ENCODE measurements around the gene LIMA1.

LIMA1 gene

DNA sequence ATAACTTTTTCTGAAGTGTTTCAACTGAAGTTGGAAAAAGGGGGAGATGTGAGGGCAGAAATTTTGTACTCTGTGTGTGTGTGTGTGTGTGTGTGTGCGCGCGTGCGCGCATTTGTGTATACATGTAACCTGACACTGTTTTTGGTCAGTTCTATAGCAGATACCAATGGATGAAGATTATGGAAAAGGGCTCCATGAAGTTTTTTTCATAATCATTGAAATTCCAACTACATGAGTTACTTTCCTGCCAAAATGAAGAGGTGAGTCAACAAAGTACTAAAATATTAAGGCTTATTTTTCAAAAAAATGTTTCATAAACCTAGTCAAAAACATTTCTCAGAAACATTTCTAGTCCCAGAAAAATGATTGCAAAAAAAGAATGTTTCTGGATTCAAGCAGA, 90.4 kb downstream of the LIMA1 start:
- Histone ChIP-seq H4K20me1 (ENCODE audit: insufficient read depth, low read length) (no peaks in the 10 kb centered on the region), H2AFZ (ENCODE audit: low read length) (no peak overlapping the region), H3K27me3 (replicated peaks; ENCODE audit: insufficient read depth, low read length) (no peaks in the 10 kb centered on the region), H3K79me2 (ENCODE audit: low read length) (no peaks in the 10 kb centered on the region), H3K9me2 (replicated peaks; ENCODE audit: insufficient read depth, low read length) (no peaks in the 10 kb centered on the region), H3K4me3 (ENCODE audit: low read length) (no peak overlapping the region), H3K9me3 (replicated peaks; ENCODE audit: insufficient read depth, low read length) (no peaks in the 10 kb centered on the region), H3K9ac (ENCODE audit: low read length) (no peak overlapping the region), H3F3A (ENCODE audit: insufficient read depth, low read length) (0 out of 2 replicates have a peak, but pooled peaks cover 6% of the 10 kb centered on the region), H3K4me2 (ENCODE audit: low read depth, low read length) (no peak overlapping the region), H3K27ac (ENCODE audit: low read length) (no peak overlapping the region), H3K36me3 (replicated peaks; ENCODE audit: insufficient read depth, low read length) (no peaks in the 10 kb centered on the region), H3K4me1 (ENCODE audit: low read length) (peaks cover 13% of the 10 kb centered on the region)
- DNase-seq: no peak
- TF ChIP-seq EZH2 (optimal IDR thresholded peaks at IDR 0.05; ENCODE audit: low read depth, low read length): no peak
- TF ChIP-seq, protein P1, sequence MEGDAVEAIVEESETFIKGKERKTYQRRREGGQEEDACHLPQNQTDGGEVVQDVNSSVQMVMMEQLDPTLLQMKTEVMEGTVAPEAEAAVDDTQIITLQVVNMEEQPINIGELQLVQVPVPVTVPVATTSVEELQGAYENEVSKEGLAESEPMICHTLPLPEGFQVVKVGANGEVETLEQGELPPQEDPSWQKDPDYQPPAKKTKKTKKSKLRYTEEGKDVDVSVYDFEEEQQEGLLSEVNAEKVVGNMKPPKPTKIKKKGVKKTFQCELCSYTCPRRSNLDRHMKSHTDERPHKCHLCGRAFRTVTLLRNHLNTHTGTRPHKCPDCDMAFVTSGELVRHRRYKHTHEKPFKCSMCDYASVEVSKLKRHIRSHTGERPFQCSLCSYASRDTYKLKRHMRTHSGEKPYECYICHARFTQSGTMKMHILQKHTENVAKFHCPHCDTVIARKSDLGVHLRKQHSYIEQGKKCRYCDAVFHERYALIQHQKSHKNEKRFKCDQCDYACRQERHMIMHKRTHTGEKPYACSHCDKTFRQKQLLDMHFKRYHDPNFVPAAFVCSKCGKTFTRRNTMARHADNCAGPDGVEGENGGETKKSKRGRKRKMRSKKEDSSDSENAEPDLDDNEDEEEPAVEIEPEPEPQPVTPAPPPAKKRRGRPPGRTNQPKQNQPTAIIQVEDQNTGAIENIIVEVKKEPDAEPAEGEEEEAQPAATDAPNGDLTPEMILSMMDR (IDR thresholded peaks at IDR 0.05; ENCODE audit: low read length): no peak
- TF ChIP-seq EZH2phosphoT487 (IDR thresholded peaks at IDR 0.05; ENCODE audit: low read length): no peak

DNA sequence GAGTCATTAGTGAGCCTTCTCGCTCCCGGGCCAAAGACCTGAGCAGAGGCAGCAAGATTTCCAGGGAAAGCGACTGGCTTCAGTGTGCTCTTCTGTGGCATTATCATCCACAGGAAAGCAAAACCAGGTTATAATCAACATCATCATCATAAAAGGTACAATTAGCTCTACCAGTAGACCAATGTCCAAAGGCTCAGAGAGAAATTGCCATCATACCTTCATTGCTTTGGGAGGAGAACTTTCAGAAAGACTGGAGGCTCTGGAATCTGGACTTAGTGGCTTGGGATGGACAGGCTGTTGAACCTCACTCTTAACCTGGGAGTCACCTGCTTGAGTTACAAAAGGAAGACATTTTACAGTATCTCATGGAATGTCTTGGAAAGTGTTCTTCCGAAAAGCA, 91.1 kb downstream of the LIMA1 start:
- TF ChIP-seq, protein P1 (IDR thresholded peaks at IDR 0.05; ENCODE audit: low read length): no peak
- TF ChIP-seq EZH2phosphoT487 (IDR thresholded peaks at IDR 0.05; ENCODE audit: low read length) (no peak), EZH2 (optimal IDR thresholded peaks at IDR 0.05; ENCODE audit: low read depth, low read length) (no peak)
- Histone ChIP-seq H3K27ac (ENCODE audit: low read length) (no peak overlapping the region), H3K9me3 (replicated peaks; ENCODE audit: insufficient read depth, low read length) (no peaks in the 10 kb centered on the region), H3F3A (ENCODE audit: insufficient read depth, low read length) (peaks cover 10% of the 10 kb centered on the region; the same call in 1 of the 2 replicates), H3K9me2 (replicated peaks; ENCODE audit: insufficient read depth, low read length) (no peaks in the 10 kb centered on the region), H4K20me1 (ENCODE audit: insufficient read depth, low read length) (no peaks in the 10 kb centered on the region), H3K4me1 (ENCODE audit: low read length) (peaks cover 20% of the 10 kb centered on the region), H3K4me3 (ENCODE audit: low read length) (no peak overlapping the region), H3K79me2 (ENCODE audit: low read length) (no peaks in the 10 kb centered on the region), H3K27me3 (replicated peaks; ENCODE audit: insufficient read depth, low read length) (no peaks in the 10 kb centered on the region), H3K4me2 (ENCODE audit: low read depth, low read length) (no peak overlapping the region), H2AFZ (ENCODE audit: low read length) (no peak overlapping the region), H3K9ac (ENCODE audit: low read length) (no peak overlapping the region), H3K36me3 (replicated peaks; ENCODE audit: insufficient read depth, low read length) (no peaks in the 10 kb centered on the region)
- no peak for DNase-seq

DNA sequence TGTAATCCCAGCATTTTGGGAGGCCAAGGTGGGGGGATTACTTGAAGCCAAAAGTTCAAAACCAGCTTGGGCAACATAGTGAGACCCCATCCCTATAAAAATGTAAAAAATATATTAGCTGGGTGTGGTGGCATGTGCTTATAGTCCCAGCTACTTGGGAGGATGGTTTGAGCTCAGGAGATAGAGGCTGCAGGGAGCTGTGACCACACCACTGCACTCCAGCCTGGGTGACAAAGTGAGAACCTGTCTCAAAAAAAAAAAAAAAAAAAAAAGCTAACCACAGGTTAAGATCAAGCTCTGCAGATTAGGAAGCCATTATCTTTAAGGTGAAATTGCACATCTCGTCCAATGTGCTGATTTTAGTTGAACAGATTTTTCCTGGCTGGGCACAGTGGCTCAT, 92.5 kb downstream of the LIMA1 start:
- Histone ChIP-seq H3K9me2 (replicated peaks; ENCODE audit: insufficient read depth, low read length) (no peaks in the 10 kb centered on the region), H3F3A (ENCODE audit: insufficient read depth, low read length) (peaks cover 14% of the 10 kb centered on the region; the same call in 1 of the 2 replicates), H3K4me3 (ENCODE audit: low read length) (no peak overlapping the region), H2AFZ (ENCODE audit: low read length) (no peak overlapping the region), H3K4me1 (ENCODE audit: low read length) (peaks cover 34% of the 10 kb centered on the region), H3K36me3 (replicated peaks; ENCODE audit: insufficient read depth, low read length) (no peaks in the 10 kb centered on the region), H3K27ac (ENCODE audit: low read length) (no peak overlapping the region), H3K9me3 (replicated peaks; ENCODE audit: insufficient read depth, low read length) (no peaks in the 10 kb centered on the region), H3K4me2 (ENCODE audit: low read depth, low read length) (no peak overlapping the region), H3K27me3 (replicated peaks; ENCODE audit: insufficient read depth, low read length) (no peaks in the 10 kb centered on the region), H4K20me1 (ENCODE audit: insufficient read depth, low read length) (no peaks in the 10 kb centered on the region), H3K9ac (ENCODE audit: low read length) (no peak overlapping the region), H3K79me2 (ENCODE audit: low read length) (no peaks in the 10 kb centered on the region)
- no peak for TF ChIP-seq EZH2 (optimal IDR thresholded peaks at IDR 0.05; ENCODE audit: low read depth, low read length)
- TF ChIP-seq, protein P1 (IDR thresholded peaks at IDR 0.05; ENCODE audit: low read length): no peak
- no peak for DNase-seq

Data from MM.1S (cell line).